K562 (cell line): Measurements from ENCODE around the gene CYB5D1. TPM values are rescaled to one million over a fixed set of nuclear protein-coding genes. Genes with fewer than 3 reads are reported as not detected.

Experiments
- CHD4 ChIP-seq: fragments of 200-600 bp; sonication (generic); IDR thresholded peaks from 3 replicates; pipeline ENCODE4 v1.6.1; 2012; ENCODE audit warnings: low read depth, mild to moderate bottlenecking, mixed read lengths, low read length, inconsistent platforms; ENCODE audit not compliant: insufficient read depth, insufficient replicate concordance, poor library complexity, severe bottlenecking
- ERF ChIP-seq: fragments of 450-650 bp; formaldehyde crosslinking; IDR thresholded peaks from 2 replicates; pipeline ENCODE4 v1.4.0; 2020; ENCODE audit warnings: mild to moderate bottlenecking, mixed read lengths
- ETV5 ChIP-seq: sonication (generic); formaldehyde crosslinking; IDR thresholded peaks from 2 replicates; pipeline ENCODE4 v1.4.0; 2020; ENCODE audit warnings: low read depth, mild to moderate bottlenecking, missing genetic modification reagents
- HDGF ChIP-seq: fragments of 450-650 bp; IDR thresholded peaks from 2 replicates; pipeline ENCODE4 v1.6.1; 2016
- NCOR1 ChIP-seq: fragments of 450-650 bp; IDR thresholded peaks from 2 replicates; pipeline ENCODE4 v1.6.1; 2016; ENCODE audit warnings: mild to moderate bottlenecking, moderate library complexity
- PHF8 ChIP-seq: fragments of 200-600 bp; sonication (generic); IDR thresholded peaks from 2 replicates; pipeline ENCODE4 v1.6.1; 2012; ENCODE audit warnings: mixed run types, mild to moderate bottlenecking, inconsistent platforms, low read length, moderate library complexity, borderline replicate concordance
- TBP ChIP-seq: optimal IDR thresholded peaks from 2 replicates; pipeline ENCODE3; 2011; ENCODE audit warnings: low read depth, low read length, improper control_type of control experiment
- U2AF2 ChIP-seq: fragments of 200-400 bp; formaldehyde crosslinking; optimal IDR thresholded peaks from 2 replicates; pipeline ENCODE3; 2017; ENCODE audit warnings: low read depth, mild to moderate bottlenecking, low read length
- ZNF583 ChIP-seq: fragments of 250-450 bp; sonication (Bioruptor Pico); IDR thresholded peaks from 2 replicates; pipeline ENCODE4 v1.4.0; 2020
- polyA plus RNA-seq, 8 experiments: library from polyadenylated mRNA; depleted of rRNA in 4 of 8; stranded (reverse) in 5 of 8; unstranded in 3 of 8; fragments of >200 nt; fragmentation: Nextera tagmentation in 2 of 8; fragmentation: Illumina TruSeq in 1 of 8; extraction: Ambion mirVana in 2 of 8; extraction: Trizol in 1 of 8; gene quantifications; 2 replicates each; pipeline versions ENCODE4 v1.2.1 to v1.2.3, GENCODE V29; 2011 to 2014; ENCODE audit warnings: inconsistent platforms in 1 of 8, missing spikeins in 1 of 8
- total RNA-seq, 7 experiments: library from RNA; depleted of rRNA in 6 of 7; stranded (reverse); fragments of >200 nt in 6 of 7; fragmentation: Illumina TruSeq in 2 of 7; extraction: Trizol in 2 of 7; gene quantifications; 2 replicates each; pipeline versions ENCODE4 v1.2.1 to v1.2.3, GENCODE V29; 2011 to 2021; ENCODE audit warnings: low replicate concordance in 1 of 7
- TF ChIP-seq, protein P1 (sequence below): fragments of 450-650 bp; IDR thresholded peaks from 2 replicates; pipeline ENCODE4 v1.6.1; 2017; ENCODE audit warnings: antibody characterized with exemption, mild to moderate bottlenecking
- TF ChIP-seq, protein P2 (sequence below): IDR thresholded peaks from 2 replicates; pipeline ENCODE4 v1.6.1; 2016; ENCODE audit warnings: missing genetic modification characterization, missing compliant biosample characterization
- TF ChIP-seq, protein P3 (sequence below): sonication (generic); formaldehyde crosslinking; IDR thresholded peaks from 2 replicates; pipeline ENCODE4 v1.8.1; 2022; ENCODE audit warnings: missing genetic modification reagents
- TF ChIP-seq, protein P4 (sequence below): fragments of 200-800 bp; sonication (Bioruptor generic); IDR thresholded peaks from 2 replicates; pipeline ENCODE4 v1.6.1; 2017; ENCODE audit warnings: missing genetic modification characterization, missing compliant biosample characterization
- TF ChIP-seq, protein P5 (sequence below): fragments of 450-650 bp; IDR thresholded peaks from 2 replicates; pipeline ENCODE4 v1.6.1; 2017; ENCODE audit warnings: mild to moderate bottlenecking, moderate library complexity
- TF ChIP-seq, protein P6 (sequence below): sonication (generic); formaldehyde crosslinking; IDR thresholded peaks from 2 replicates; pipeline ENCODE4 v1.8.1; 2023; ENCODE audit warnings: mild to moderate bottlenecking, missing genetic modification reagents

CYB5D1 gene
- total and polyA plus RNA-seq, 9 of the 15 experiments (the other 6 are each of a cell fraction or from before 2014, with no cell fraction given) = 2.4 to 7.9 (median 5.7) TPM

DNA sequence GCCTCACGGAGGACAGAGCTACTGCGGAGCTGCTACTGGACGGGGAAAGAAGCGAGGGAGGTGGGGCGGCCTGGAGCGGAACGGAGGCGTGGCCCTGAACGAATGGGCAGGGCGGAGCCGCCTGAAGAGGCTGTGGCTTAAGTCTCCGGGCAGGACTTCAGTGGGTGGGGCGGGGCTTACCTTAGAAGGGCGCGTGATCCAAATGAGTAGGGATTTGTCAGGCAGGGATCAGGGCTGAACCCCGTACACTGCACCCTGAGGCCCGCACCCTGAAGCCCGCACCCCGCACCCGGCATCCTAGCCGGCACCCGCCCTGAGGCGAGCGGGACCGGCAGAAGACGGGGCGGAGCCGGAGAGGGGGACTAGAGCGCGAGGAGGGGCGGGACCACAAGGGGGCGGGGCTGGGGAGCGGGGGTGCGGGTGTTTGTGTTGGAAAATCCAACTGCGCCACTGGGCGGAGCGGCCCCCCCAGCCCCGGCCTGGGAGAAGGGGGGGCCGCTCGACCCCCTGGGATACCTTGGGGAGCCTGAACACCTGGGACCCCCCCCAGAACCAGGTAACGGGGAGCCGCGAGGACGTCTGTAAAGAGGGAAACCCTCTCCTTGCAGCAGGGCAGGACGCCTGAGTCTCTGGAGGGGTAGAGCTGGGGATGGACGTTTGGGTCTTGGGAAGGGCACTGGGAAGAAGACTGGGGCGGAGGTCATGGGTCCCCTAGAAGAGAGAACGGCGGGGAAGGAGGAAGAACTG, 23.8 kb upstream of the CYB5D1 start, which contains the start of gene KDM6B (continued):
- TF ChIP-seq, protein P1, sequence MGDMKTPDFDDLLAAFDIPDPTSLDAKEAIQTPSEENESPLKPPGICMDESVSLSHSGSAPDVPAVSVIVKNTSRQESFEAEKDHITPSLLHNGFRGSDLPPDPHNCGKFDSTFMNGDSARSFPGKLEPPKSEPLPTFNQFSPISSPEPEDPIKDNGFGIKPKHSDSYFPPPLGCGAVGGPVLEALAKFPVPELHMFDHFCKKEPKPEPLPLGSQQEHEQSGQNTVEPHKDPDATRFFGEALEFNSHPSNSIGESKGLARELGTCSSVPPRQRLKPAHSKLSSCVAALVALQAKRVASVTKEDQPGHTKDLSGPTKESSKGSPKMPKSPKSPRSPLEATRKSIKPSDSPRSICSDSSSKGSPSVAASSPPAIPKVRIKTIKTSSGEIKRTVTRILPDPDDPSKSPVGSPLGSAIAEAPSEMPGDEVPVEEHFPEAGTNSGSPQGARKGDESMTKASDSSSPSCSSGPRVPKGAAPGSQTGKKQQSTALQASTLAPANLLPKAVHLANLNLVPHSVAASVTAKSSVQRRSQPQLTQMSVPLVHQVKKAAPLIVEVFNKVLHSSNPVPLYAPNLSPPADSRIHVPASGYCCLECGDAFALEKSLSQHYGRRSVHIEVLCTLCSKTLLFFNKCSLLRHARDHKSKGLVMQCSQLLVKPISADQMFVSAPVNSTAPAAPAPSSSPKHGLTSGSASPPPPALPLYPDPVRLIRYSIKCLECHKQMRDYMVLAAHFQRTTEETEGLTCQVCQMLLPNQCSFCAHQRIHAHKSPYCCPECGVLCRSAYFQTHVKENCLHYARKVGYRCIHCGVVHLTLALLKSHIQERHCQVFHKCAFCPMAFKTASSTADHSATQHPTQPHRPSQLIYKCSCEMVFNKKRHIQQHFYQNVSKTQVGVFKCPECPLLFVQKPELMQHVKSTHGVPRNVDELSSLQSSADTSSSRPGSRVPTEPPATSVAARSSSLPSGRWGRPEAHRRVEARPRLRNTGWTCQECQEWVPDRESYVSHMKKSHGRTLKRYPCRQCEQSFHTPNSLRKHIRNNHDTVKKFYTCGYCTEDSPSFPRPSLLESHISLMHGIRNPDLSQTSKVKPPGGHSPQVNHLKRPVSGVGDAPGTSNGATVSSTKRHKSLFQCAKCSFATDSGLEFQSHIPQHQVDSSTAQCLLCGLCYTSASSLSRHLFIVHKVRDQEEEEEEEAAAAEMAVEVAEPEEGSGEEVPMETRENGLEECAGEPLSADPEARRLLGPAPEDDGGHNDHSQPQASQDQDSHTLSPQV = no peak
- TF ChIP-seq ZNF583 (no peak), U2AF2 (no peak), CHD4 (no peak), PHF8 (peak; percentile 22; the same call in 1 of the 2 replicates), HDGF (no peak), TBP (peak; percentile 24), NCOR1 (no peak), ETV5 (CRISPR knock-in tag) (no peak), ERF (no peak)
- TF ChIP-seq, protein P2, sequence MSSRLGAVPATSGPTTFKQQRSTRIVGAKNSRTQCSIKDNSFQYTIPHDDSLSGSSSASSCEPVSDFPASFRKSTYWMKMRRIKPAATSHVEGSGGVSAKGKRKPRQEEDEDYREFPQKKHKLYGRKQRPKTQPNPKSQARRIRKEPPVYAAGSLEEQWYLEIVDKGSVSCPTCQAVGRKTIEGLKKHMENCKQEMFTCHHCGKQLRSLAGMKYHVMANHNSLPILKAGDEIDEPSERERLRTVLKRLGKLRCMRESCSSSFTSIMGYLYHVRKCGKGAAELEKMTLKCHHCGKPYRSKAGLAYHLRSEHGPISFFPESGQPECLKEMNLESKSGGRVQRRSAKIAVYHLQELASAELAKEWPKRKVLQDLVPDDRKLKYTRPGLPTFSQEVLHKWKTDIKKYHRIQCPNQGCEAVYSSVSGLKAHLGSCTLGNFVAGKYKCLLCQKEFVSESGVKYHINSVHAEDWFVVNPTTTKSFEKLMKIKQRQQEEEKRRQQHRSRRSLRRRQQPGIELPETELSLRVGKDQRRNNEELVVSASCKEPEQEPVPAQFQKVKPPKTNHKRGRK (tag) = no peak
- TF ChIP-seq, protein P3, sequence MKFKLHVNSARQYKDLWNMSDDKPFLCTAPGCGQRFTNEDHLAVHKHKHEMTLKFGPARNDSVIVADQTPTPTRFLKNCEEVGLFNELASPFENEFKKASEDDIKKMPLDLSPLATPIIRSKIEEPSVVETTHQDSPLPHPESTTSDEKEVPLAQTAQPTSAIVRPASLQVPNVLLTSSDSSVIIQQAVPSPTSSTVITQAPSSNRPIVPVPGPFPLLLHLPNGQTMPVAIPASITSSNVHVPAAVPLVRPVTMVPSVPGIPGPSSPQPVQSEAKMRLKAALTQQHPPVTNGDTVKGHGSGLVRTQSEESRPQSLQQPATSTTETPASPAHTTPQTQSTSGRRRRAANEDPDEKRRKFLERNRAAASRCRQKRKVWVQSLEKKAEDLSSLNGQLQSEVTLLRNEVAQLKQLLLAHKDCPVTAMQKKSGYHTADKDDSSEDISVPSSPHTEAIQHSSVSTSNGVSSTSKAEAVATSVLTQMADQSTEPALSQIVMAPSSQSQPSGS = no peak
- TF ChIP-seq, protein P4, sequence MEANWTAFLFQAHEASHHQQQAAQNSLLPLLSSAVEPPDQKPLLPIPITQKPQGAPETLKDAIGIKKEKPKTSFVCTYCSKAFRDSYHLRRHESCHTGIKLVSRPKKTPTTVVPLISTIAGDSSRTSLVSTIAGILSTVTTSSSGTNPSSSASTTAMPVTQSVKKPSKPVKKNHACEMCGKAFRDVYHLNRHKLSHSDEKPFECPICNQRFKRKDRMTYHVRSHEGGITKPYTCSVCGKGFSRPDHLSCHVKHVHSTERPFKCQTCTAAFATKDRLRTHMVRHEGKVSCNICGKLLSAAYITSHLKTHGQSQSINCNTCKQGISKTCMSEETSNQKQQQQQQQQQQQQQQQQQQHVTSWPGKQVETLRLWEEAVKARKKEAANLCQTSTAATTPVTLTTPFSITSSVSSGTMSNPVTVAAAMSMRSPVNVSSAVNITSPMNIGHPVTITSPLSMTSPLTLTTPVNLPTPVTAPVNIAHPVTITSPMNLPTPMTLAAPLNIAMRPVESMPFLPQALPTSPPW (CRISPR knock-in tag) = peak; percentile 88
- TF ChIP-seq, protein P5, sequence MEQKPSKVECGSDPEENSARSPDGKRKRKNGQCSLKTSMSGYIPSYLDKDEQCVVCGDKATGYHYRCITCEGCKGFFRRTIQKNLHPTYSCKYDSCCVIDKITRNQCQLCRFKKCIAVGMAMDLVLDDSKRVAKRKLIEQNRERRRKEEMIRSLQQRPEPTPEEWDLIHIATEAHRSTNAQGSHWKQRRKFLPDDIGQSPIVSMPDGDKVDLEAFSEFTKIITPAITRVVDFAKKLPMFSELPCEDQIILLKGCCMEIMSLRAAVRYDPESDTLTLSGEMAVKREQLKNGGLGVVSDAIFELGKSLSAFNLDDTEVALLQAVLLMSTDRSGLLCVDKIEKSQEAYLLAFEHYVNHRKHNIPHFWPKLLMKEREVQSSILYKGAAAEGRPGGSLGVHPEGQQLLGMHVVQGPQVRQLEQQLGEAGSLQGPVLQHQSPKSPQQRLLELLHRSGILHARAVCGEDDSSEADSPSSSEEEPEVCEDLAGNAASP = no peak
- TF ChIP-seq, protein P6, sequence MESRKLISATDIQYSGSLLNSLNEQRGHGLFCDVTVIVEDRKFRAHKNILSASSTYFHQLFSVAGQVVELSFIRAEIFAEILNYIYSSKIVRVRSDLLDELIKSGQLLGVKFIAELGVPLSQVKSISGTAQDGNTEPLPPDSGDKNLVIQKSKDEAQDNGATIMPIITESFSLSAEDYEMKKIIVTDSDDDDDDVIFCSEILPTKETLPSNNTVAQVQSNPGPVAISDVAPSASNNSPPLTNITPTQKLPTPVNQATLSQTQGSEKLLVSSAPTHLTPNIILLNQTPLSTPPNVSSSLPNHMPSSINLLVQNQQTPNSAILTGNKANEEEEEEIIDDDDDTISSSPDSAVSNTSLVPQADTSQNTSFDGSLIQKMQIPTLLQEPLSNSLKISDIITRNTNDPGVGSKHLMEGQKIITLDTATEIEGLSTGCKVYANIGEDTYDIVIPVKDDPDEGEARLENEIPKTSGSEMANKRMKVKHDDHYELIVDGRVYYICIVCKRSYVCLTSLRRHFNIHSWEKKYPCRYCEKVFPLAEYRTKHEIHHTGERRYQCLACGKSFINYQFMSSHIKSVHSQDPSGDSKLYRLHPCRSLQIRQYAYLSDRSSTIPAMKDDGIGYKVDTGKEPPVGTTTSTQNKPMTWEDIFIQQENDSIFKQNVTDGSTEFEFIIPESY (CRISPR knock-in tag) = no peak
